Colon (tissue), 2 donors: Measurements from ENCODE around the gene TSPAN2.
"Not testable (repeated sequence)": the region's sequence is repeated elsewhere in the genome, so short reads cannot be mapped to it uniquely, and the experiment has no call there.

ENCODE experiments used
- FAIRE-seq: peaks from 2 replicates; lab custom pipeline; 2012; peaks lifted over from hg19 to GRCh38; lab: Jason Lieb, UNC
- donor health status: control.
- donor health status: control.

TSPAN2 gene

DNA sequence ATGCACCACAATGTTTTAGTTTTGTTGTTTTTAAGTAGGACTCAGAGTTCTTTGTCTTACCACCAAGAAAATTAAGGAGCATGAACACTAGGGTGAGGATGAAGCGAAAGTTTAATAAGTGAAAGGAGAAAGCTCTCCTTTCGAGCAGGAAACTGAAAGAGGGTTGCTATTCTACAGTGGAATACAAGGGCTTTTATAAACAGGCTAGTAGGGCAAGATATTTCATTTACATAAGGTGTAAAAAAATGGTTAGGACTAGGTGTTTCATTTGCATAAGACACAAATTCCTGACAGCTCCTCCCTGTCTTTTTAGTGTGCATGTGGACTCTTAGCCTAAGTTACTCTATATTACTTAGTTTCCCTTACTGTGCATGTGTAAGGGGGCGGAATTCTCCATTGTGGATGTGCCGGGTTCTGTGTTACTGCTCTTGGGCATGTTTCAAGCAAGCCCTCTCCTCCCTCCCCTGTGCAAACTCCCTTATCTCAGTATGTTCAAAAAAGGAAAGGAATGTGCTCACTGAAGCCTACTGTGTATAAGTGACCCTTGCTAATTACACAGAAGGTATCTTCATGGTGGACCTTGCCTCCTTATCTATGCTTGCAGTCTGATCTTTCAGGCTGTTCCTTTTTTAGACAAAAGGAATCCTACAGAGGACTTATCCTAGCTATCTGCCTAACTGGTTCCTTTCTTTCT is 52.3 kb downstream of the TSPAN2 start:
- FAIRE-seq: no peak

- no peak for FAIRE-seq
These were observed 53.7 kb downstream of the TSPAN2 start for GRCh38 chr1:115035652-115036051.

- FAIRE-seq: no peak
These were observed 57.7 kb downstream of the TSPAN2 start for GRCh38 chr1:115031595-115031994.

DNA sequence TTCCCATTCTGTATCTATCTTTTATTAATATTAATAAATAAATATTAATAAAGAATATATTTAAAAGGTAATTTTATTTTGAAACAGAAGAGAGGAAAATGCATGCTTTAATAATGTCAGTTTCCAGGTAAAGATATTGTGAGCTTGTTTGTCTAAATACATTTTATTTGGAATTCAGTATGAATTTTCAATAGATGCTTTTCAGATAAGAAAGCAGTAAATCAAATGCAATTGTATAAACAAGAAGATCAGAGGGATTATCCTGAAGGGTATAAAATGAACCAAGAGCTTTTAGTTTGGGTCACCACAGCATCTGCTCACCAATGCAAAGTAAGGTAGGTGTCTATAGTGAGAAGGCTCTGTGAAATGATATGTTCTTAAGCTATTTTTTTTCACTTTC is 59.8 kb downstream of the TSPAN2 start, which contains the start of gene TSHB:
Gene TSHB, plus strand, starts transcription at position 301 of the 400 bp plus-strand sequence. CDS start 3,537 bp downstream, outside the sequence.
- no peak for FAIRE-seq

GRCh38 chr1:115023593-115023992 is 65.7 kb downstream of the TSPAN2 start:
- no peak for FAIRE-seq

GRCh38 chr1:115021145-115021544 is 68.2 kb downstream of the TSPAN2 start:
- FAIRE-seq: no peak

DNA sequence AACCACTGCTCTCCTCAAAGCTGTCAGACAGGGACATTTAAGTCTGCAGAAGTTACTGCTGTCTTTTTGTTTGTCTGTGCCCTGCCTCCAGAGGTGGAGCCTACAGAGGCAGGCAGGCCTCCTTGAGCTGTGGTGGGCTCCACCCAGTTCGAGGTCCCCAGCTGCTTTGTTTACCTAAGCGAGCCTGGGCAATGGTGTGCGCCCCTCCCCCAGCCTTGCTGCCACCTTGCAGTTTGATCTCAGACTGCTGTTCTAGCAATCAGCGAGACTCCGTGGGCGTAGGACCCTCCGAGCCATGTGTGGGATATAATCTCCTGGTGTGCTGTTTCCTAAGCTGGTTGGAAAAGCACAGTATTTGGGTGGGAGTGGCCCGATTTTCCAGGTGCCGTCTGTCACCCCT is 69.8 kb downstream of the TSPAN2 start:
- FAIRE-seq: not testable (repeated sequence)

GRCh38 chr1:115013792-115014191 is 75.5 kb downstream of the TSPAN2 start:
- FAIRE-seq: no peak

GRCh38 chr1:115012434-115012833 is 76.9 kb downstream of the TSPAN2 start:
- FAIRE-seq: no peak

- FAIRE-seq: no peak
These were observed 77.3 kb downstream of the TSPAN2 start for GRCh38 chr1:115012006-115012405.

- no peak for FAIRE-seq
These were observed 83.1 kb downstream of the TSPAN2 start for GRCh38 chr1:115006191-115006590.
